NCI-H1092 treated with DMSO at 0.1 percent for 48 hours (cell line): ENCODE measurements around the gene ZNF740.

Source experiments
- DNase-seq: peaks from one replicate; lab custom pipeline; 2025; lab: John Stamatoyannopoulos, UW

Gene ZNF740

GRCh38 chr12:53227836-53228235 is 47.3 kb downstream of the ZNF740 start:
- no peak for DNase-seq

GRCh38 chr12:53229454-53229853 is 48.9 kb downstream of the ZNF740 start:
- no peak for DNase-seq

GRCh38 chr12:53230108-53230845 is 49.8 kb downstream of the ZNF740 start:
- DNase-seq, result no peak

GRCh38 chr12:53231671-53231920 is 51.1 kb downstream of the ZNF740 start:
- DNase-seq, result no peak

- no peak for DNase-seq
These were observed 51.6 kb downstream of the ZNF740 start, which contains the start of gene RARG for GRCh38 chr12:53231921-53232645. Gene RARG, minus strand, starts transcription at chr12:53232209. Its CDS starts 4,664 bp downstream, at chr12:53227545.

- DNase-seq, result no peak
These were observed 52.3 kb downstream of the ZNF740 start for GRCh38 chr12:53232646-53233461.

- no peak for DNase-seq
These were observed 53.2 kb downstream of the ZNF740 start for GRCh38 chr12:53233671-53234121.

- no peak for DNase-seq
These were observed 53.9 kb downstream of the ZNF740 start for GRCh38 chr12:53234271-53234914.

GRCh38 chr12:53235164-53235563 is 54.6 kb downstream of the ZNF740 start:
- no peak for DNase-seq

- DNase-seq, result no peak
These were observed 55.4 kb downstream of the ZNF740 start for GRCh38 chr12:53235742-53236442.

- DNase-seq, result no peak
These were observed 56.1 kb downstream of the ZNF740 start for GRCh38 chr12:53236443-53237111.

GRCh38 chr12:53239643-53240258 is 59.2 kb downstream of the ZNF740 start:
- DNase-seq, result no peak

- no peak for DNase-seq
These were observed 61.3 kb downstream of the ZNF740 start for GRCh38 chr12:53241623-53242412.

- no peak for DNase-seq
These were observed 63.8 kb downstream of the ZNF740 start for GRCh38 chr12:53244337-53244736.
